ENCODE measurements around the gene NFKBIE. TPM values are rescaled to one million over a fixed set of nuclear protein-coding genes. Genes with fewer than 3 reads are reported as not detected.

NFKBIE gene
- 25.9 and 32.9 TPM in 2 replicates for total RNA-seq

DNA sequence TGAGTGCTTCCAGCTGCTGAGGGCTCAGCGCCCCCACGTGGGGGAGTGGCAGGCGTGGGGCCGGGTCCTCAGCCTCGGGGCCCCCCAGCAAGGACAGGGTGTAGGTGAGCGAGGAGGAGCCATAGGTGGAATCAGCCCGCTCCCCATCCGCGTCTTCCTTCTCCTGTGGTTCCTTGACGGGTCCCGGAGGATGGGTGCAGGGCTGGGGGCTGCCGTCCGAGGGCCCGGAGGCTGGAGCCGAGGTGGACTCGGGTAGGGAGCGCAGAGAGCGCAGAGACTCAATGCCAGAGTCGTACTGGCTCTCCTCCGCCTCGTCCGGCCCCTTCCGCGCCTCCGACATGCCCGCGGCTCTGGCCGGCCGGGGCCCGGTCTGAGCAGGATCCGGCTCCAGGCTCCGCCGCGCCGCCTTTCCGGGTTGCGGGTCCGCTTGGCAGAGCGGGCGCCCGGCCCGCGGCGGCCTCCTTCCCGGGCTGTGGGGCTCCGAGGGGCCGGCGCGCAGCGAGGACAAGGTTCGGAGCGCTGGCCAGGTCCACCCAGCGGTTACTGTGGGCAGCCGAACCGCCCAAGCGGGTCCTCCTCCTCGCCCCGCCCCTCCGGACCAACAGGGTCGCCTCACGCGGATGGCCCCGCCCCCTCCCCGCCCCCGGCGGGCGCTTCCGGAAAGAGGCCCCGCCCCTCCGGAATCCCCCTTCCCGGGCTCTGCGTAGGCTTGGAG lies at the start of gene NFKBIE:
TSS of gene NFKBIE (minus strand) at position 545 of the 715 bp plus-strand sequence. CDS start at position 340, 205 bp downstream.

GRCh38 chr6:44312901-44313788 lies 47.8 kb upstream of the NFKBIE start, which contains the start of gene AARS2:
AARS2 (minus strand) TSS chr6:44313347; CDS start chr6:44313323, 24 bp downstream.

GRCh38 chr6:44269921-44270525 lies 4.7 kb upstream of the NFKBIE start, which contains the start of gene TMEM151B:
TMEM151B (plus strand) TSS chr6:44270450; CDS start chr6:44270743, 293 bp downstream.

DNA sequence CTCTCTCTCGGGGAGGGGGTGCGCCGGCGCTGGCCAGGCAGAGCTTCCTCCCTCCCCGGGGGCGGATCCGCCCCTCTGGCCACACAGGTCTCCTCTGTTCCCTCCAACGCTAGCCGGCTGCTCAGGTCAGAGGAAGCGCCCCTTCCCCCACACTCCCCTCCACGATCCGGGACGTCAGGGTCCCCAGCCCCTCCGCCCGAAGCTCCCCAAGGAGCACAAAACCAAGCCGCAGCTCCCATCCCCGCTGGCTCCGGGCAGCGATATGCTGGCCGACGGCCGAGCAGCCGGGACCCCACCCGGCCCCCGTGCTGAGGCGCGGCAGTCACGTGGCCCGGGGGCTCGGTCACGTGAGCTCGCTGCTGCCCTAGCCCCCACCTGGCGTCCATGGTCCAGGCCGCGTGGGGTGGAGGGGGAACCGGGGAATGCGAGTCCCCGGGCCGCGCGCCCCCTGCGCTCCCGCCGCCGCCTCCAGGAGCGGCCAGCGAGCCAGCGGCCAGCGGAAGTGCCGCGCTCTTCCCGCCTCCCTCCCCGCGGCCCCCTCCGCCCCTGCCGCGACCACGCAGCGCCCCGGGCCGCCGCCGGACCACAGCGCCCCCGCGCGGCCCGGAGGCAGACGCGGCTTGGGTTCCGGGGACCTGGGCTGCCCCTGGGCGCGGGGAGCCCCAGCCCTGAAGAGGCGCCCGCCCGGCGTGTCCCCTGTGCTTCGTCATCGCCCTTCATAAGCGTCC lies 8.2 kb downstream of the NFKBIE start, which contains the start of gene SLC35B2:
TSS of gene SLC35B2 (minus strand) at position 504 of the 728 bp plus-strand sequence. CDS start at position 386, 118 bp downstream.

GRCh38 chr6:44246663-44247337 lies 18.6 kb downstream of the NFKBIE start, which contains the start of gene HSP90AB1:
HSP90AB1 (plus strand) TSS chr6:44247101; CDS start chr6:44248630, 1,529 bp downstream.

DNA sequence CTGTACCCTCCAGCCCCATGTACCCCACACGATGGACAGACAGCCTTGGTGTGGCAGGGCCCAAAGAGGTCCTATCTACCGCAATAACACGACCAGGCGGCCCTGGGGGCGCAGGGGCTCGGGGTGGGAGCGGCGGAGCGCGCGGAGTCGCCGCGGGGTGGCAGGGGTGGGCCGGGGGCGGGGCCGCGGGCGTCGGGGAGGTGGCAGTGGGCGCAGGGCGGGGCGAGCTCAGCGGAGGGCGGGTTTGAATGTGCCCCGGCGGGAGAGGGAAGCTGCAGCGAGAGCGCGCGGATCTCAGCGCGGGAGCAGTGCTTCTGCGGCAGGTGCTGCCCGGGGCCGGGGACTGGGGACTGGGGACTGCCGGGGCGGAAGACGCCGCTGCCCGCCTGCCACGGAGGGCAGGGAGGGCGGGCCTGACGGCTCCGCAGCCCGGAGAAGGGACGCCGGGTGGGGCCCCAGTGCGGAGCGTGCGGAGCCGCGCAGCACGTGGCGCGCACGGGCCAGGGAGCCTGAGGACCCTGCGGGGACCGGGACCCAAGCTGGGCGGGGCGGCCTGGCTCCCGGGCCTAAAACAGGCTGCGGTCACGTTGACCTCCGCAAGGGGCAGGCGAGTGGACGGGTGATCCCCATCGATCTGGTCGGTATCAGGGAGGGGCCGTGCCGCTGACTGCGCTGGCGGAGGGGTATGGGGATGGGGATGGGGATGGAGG lies 41.9 kb downstream of the NFKBIE start, which contains the start of gene SLC29A1:
TSS of gene SLC29A1 (plus strand) at position 277 of the 710 bp plus-strand sequence. CDS start 3,719 bp downstream, outside the sequence.

DNA sequence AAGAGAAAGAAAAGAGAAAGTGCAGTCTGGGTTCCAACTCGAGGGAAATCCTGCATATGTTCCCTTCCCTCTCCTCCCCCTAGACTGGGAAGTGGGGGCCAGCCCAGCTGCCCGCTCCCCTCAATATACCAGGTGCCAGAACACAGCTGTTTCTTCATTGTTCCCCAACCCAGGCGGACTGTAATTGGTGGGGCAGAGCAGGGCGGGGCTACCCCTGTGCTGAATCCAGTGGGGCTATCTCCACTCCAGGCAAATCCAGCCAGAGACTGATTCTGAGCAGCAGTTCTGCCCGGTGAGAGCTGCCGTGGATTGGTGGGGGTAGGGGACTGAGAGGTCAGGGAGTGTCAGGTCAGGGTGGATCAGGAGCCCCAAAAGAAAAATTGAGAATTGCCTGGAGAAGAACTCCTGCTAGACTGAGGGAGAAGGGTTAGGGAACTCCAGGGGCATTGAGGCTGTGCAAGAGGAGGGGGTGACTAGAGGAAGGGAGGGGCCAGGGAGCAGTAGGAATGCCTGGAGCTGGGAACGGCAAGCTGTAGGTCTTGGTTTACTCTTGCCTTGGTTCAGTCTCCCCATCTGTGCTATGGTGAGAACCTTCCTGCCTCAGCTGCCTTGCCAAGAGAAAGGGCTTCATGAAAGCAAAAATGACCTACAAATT lies 48.5 kb downstream of the NFKBIE start, which contains the start of gene MYMX:
TSS of gene MYMX (plus strand) at position 250 of the 655 bp plus-strand sequence. CDS start 546 bp downstream, outside the sequence.

Other genes starting within 250 kb of the NFKBIE start
- gene MRPL14, start 138.1 kb downstream of the NFKBIE start, total RNA-seq, result 86.7 and 87.8 TPM in 2 replicates
- gene TMEM63B, start 138.0 kb downstream of the NFKBIE start, total RNA-seq, result 67.7 and 73.1 TPM in 2 replicates
- not detected in 2 replicates for gene CAPN11, start 106.7 kb downstream of the NFKBIE start, total RNA-seq
- gene MYMX, start 48.6 kb downstream of the NFKBIE start, total RNA-seq, result 0.21 TPM in 1 of 2 replicates, not detected in the other
- 25.1 and 26.5 TPM in 2 replicates for gene SLC29A1, start 42.0 kb downstream of the NFKBIE start, total RNA-seq
- 1,137 and 1,196 TPM in 2 replicates for gene HSP90AB1, start 18.4 kb downstream of the NFKBIE start, total RNA-seq
- 69.7 and 73.1 TPM in 2 replicates for gene SLC35B2, start 8.0 kb downstream of the NFKBIE start, total RNA-seq
- under 0.01 TPM in 1 of 2 replicates, not detected in the other for gene TMEM151B, start 4.9 kb upstream of the NFKBIE start, total RNA-seq
- 22.6 and 23.5 TPM in 2 replicates for gene AARS2, start 47.8 kb upstream of the NFKBIE start, total RNA-seq
- gene SPATS1, start 77.1 kb upstream of the NFKBIE start, total RNA-seq, result not detected in 2 replicates
- gene CDC5L, start 122.2 kb upstream of the NFKBIE start, total RNA-seq, result 16.7 and 17.0 TPM in 2 replicates

Measured in airway epithelial cell (primary cell).